Endodermal cell (in vitro differentiated cells): ENCODE measurements around the gene EDNRA. TPM values are rescaled to one million over a fixed set of nuclear protein-coding genes. Genes with fewer than 3 reads are reported as not detected.

ENCODE experiments used
- DNase-seq: peaks from one replicate; pipeline ENCODE4 v3.0.0-alpha.2; 2017
- H3K27ac ChIP-seq: 2 replicates; pipeline ENCODE4 v1.5.1; 2013; ENCODE audit warnings: mild to moderate bottlenecking, low read depth, low read length, moderate library complexity
- H3K27me3 ChIP-seq: 2 replicates; pipeline ENCODE4 v1.6.1; 2013; ENCODE audit warnings: mild to moderate bottlenecking, low read length, moderate library complexity; ENCODE audit not compliant: insufficient read depth, control insufficient read depth, poor library complexity, severe bottlenecking
- H3K36me3 ChIP-seq: 2 replicates; pipeline ENCODE4 v1.7.0; 2013; ENCODE audit warnings: mild to moderate bottlenecking, low read length, moderate library complexity; ENCODE audit not compliant: control insufficient read depth, insufficient read depth
- H3K4me1 ChIP-seq: one replicate; pipeline ENCODE4 v1.7.0; 2013; ENCODE audit warnings: low read length; ENCODE audit not compliant: control insufficient read depth, insufficient read depth
- H3K4me3 ChIP-seq: 2 replicates; pipeline ENCODE4 v1.5.1; 2013; ENCODE audit warnings: mild to moderate bottlenecking, low read length, moderate library complexity
- H3K9ac ChIP-seq: 2 replicates; pipeline ENCODE4 v1.6.1; 2013; ENCODE audit warnings: mild to moderate bottlenecking, low read length, moderate library complexity; ENCODE audit not compliant: poor library complexity, severe bottlenecking; ENCODE audit errors: extremely low read depth
- H3K9me3 ChIP-seq: 2 replicates; pipeline ENCODE4 v1.6.1; 2013; ENCODE audit warnings: mild to moderate bottlenecking, low read length, moderate library complexity; ENCODE audit not compliant: control insufficient read depth
- H3K27ac Mint-ChIP-seq: 2 replicates; pipeline ENCODE4 v1.8.0; 2020; ENCODE audit warnings: mixed read lengths
- H3K27me3 Mint-ChIP-seq: 2 replicates; pipeline ENCODE4 v1.8.0; 2021; ENCODE audit warnings: mild to moderate bottlenecking, mixed read lengths; ENCODE audit not compliant: insufficient read depth
- H3K36me3 Mint-ChIP-seq: 2 replicates; pipeline ENCODE4 v1.8.0; 2020; ENCODE audit warnings: low read depth, mixed read lengths
- H3K4me1 Mint-ChIP-seq: 2 replicates; pipeline ENCODE4 v1.8.0; 2020; ENCODE audit warnings: mixed read lengths
- H3K4me3 Mint-ChIP-seq: 2 replicates; pipeline ENCODE4 v1.8.0; 2020; ENCODE audit warnings: mild to moderate bottlenecking, moderate library complexity, mixed read lengths
- H3K9me3 Mint-ChIP-seq: 2 replicates; pipeline ENCODE4 v1.8.0; 2020; ENCODE audit warnings: mild to moderate bottlenecking, mixed read lengths
- CTCF ChIP-seq: fragments of 200-600 bp; sonication (generic); conservative IDR thresholded peaks from 2 replicates; pipeline ENCODE4 v1.5.0; 2021; ENCODE audit warnings: antibody characterized with exemption, mild to moderate bottlenecking
- WGBS, 2 experiments: methylation state at CpG; one replicate each; pipeline versions ENCODE4 v1.1.5 to v1.1.7; 2013; ENCODE audit warnings: missing lambda C conversion rate in 2 of 2, mixed read lengths in 1 of 2; ENCODE audit not compliant: insufficient coverage in 1 of 2, insufficient read length in 1 of 2; 5-methylcytosine and 5-hydroxymethylcytosine counted together
- total RNA-seq, 2 donors: library from RNA; stranded (reverse); fragmentation: NEBNext Ultra II Directional in 1 of 2; extraction: Animal tissue kit (Norgen Biotek cat#: 25700) in 1 of 2; gene quantifications; 2 replicates in 1 of 2; 3 replicates in 1 of 2; pipeline ENCODE4 v1.2.1, GENCODE V29; 2021

Gene EDNRA
- total RNA-seq, 2 donors from 2014 or later, result 11.5 to 13.2 TPM

- Histone ChIP-seq H3K9ac (no peak overlapping the region), H3K9me3 (no peaks in the 10 kb centered on the region), H3K36me3 (no peaks in the 10 kb centered on the region), H3K4me3 (no peak overlapping the region), H3K27me3 (no peaks in the 10 kb centered on the region), H3K27ac (no peak overlapping the region), H3K4me1 (no peaks in the 10 kb centered on the region)
- no peak overlapping the region for H3K27ac Mint-ChIP-seq
- H3K27me3 Mint-ChIP-seq, result no peaks in the 10 kb centered on the region
- H3K36me3 Mint-ChIP-seq, result no peaks in the 10 kb centered on the region
- 83 to 90% methylated on average over 1 to 3 of the region's 4 CpGs for WGBS, 2 experiments
- no peak overlapping the region for H3K4me3 Mint-ChIP-seq
- DNase-seq, result no peak
- no peak for TF ChIP-seq CTCF
- no peaks in the 10 kb centered on the region for H3K9me3 Mint-ChIP-seq
- H3K4me1 Mint-ChIP-seq, result peaks cover 6% of the 10 kb centered on the region
Measured at GRCh38 chr4:147560625-147561024, 79.7 kb downstream of the EDNRA start.

- Mint-ChIP-seq H3K27ac (no peak overlapping the region), H3K4me1 (peaks cover 4% of the 10 kb centered on the region), H3K4me3 (no peak overlapping the region), H3K27me3 (no peaks in the 10 kb centered on the region), H3K9me3 (no peaks in the 10 kb centered on the region), H3K36me3 (no peaks in the 10 kb centered on the region)
- Histone ChIP-seq H3K4me3 (no peak overlapping the region), H3K9ac (no peak overlapping the region), H3K27ac (no peak overlapping the region), H3K27me3 (no peaks in the 10 kb centered on the region), H3K9me3 (no peaks in the 10 kb centered on the region), H3K4me1 (no peaks in the 10 kb centered on the region), H3K36me3 (no peaks in the 10 kb centered on the region)
- no peak for TF ChIP-seq CTCF
- DNase-seq, result no peak
Measured at GRCh38 chr4:147566762-147567161, 85.9 kb downstream of the EDNRA start.

GRCh38 chr4:147567276-147567675 is 86.4 kb downstream of the EDNRA start:
- WGBS, 2 experiments, result 92 to 100% methylated on average over 1 of the region's 1 CpG
- Mint-ChIP-seq H3K27ac (no peak overlapping the region), H3K4me3 (no peak overlapping the region), H3K27me3 (no peaks in the 10 kb centered on the region), H3K9me3 (no peaks in the 10 kb centered on the region), H3K36me3 (no peaks in the 10 kb centered on the region), H3K4me1 (peaks cover 4% of the 10 kb centered on the region)
- DNase-seq, result no peak
- no peak overlapping the region for H3K4me3 ChIP-seq
- H3K4me1 ChIP-seq, result no peaks in the 10 kb centered on the region
- H3K9me3 ChIP-seq, result no peaks in the 10 kb centered on the region
- no peak overlapping the region for H3K9ac ChIP-seq
- TF ChIP-seq CTCF, result no peak
- H3K27ac ChIP-seq, result no peak overlapping the region
- no peaks in the 10 kb centered on the region for H3K27me3 ChIP-seq
- H3K36me3 ChIP-seq, result no peaks in the 10 kb centered on the region
